Panc1 (cell line): ENCODE data around the gene FANCI. TPM values are rescaled to one million over a fixed set of nuclear protein-coding genes. Genes with fewer than 3 reads are reported as not detected.

Experiments
- ATAC-seq: fragments of 200-7000 bp; cut with Tn5 transposase; 2 replicates; pipeline ENCODE4 v1.9.1; 2020; ENCODE audit warnings: mild to moderate bottlenecking, moderate library complexity
- BruUV-seq: library from RNA; stranded (reverse); fragments of 400-500 nt; replicated peaks from 2 replicates; lab custom pipeline; 2021; lab: Mats Ljungman, UMichigan
- CTCF ChIA-PET: fragments of 300-600 bp; sonication (Branson Sonifier 250); formaldehyde crosslinking; loops from one replicate; lab custom pipeline; 2022; ENCODE audit warnings: antibody characterized with exemption; lab: Charles Lee
- POLR2A ChIA-PET: fragments of 300-600 bp; sonication (Branson Sonifier 250); formaldehyde crosslinking; loops from one replicate; lab custom pipeline; 2022; ENCODE audit warnings: antibody characterized with exemption; lab: Charles Lee
- DNase-seq: peaks from one replicate; pipeline ENCODE4 v3.0.0-alpha.2; 2010; ENCODE audit warnings: low read depth, low spot score
- H3K27ac ChIP-seq: 2 replicates; pipeline ENCODE4 v1.5.1; 2011; ENCODE audit warnings: mild to moderate bottlenecking, low read length, inconsistent platforms
- H3K27me3 ChIP-seq: fragments of 200-500 bp; sonication (Bioruptor generic); 2 replicates; pipeline ENCODE4 v1.6.0; 2014; ENCODE audit warnings: low read length, inconsistent platforms; ENCODE audit not compliant: control insufficient read depth, insufficient read depth
- H3K36me3 ChIP-seq: fragments of 200-500 bp; sonication (Bioruptor generic); 2 replicates; pipeline ENCODE4 v1.5.1; 2014; ENCODE audit warnings: inconsistent platforms, mild to moderate bottlenecking, low read length, moderate library complexity; ENCODE audit not compliant: control insufficient read depth, insufficient read depth
- H3K4me1 ChIP-seq: 2 replicates; pipeline ENCODE4 v1.5.1; 2011; ENCODE audit warnings: inconsistent platforms, mild to moderate bottlenecking, low read length, moderate library complexity; ENCODE audit not compliant: control insufficient read depth, insufficient read depth
- H3K4me3 ChIP-seq, 2 experiments: 2 replicates each; pipeline ENCODE4 v1.5.1; 2011 to 2012; ENCODE audit warnings: low read depth in 2 of 2, low read length in 2 of 2, mild to moderate bottlenecking in 2 of 2, inconsistent platforms in 1 of 2, moderate library complexity in 1 of 2
- H3K9me3 ChIP-seq: fragments of 200-500 bp; sonication (Bioruptor generic); 2 replicates; pipeline ENCODE4 v1.5.1; 2014; ENCODE audit warnings: low read depth, mild to moderate bottlenecking, inconsistent platforms, low read length, moderate library complexity; ENCODE audit not compliant: control insufficient read depth, insufficient read depth
- CTCF ChIP-seq: fragments of 450-650 bp; IDR thresholded peaks from 2 replicates; pipeline ENCODE4 v1.5.1; 2017; ENCODE audit warnings: mild to moderate bottlenecking
- POLR2AphosphoS5 ChIP-seq: IDR thresholded peaks from 2 replicates; pipeline ENCODE4 v1.6.1; 2012; ENCODE audit warnings: mild to moderate bottlenecking, low read depth, low read length, moderate library complexity
- REST ChIP-seq, 2 experiments: IDR thresholded peaks; 2 replicates each; pipeline ENCODE4 v1.6.1; 2011 to 2012; ENCODE audit warnings: low read depth in 2 of 2, control low read depth in 1 of 2, low read length in 1 of 2, mild to moderate bottlenecking in 1 of 2, moderate library complexity in 1 of 2; ENCODE audit not compliant: insufficient read depth in 1 of 2
- SIN3A ChIP-seq: IDR thresholded peaks from 2 replicates; pipeline ENCODE4 v1.6.1; 2012; ENCODE audit warnings: low read depth, mild to moderate bottlenecking, low read length, moderate library complexity, borderline replicate concordance; ENCODE audit not compliant: insufficient read depth
- TCF7L2 ChIP-seq: IDR thresholded peaks from 2 replicates; pipeline ENCODE4 v1.6.1; 2011; ENCODE audit warnings: mild to moderate bottlenecking, low read depth, low read length, inconsistent platforms
- in situ Hi-C: cut with HindIII; loops from 2 replicates; pipeline ENCODE4 v1.10.0; 2016; ENCODE audit warnings: low sequenced_read_pairs, low pct_unique_long_range_greater_than_20kb
- intact Hi-C: fragments of 100-400 bp; cut with micrococcal nuclease; formaldehyde crosslinking; loops from one replicate; pipeline ENCODE4 v1.10.0; 2022; ENCODE audit not compliant: unreplicated experiment
- total RNA-seq: library from RNA; stranded (reverse); gene quantifications from one replicate; pipeline ENCODE4 v1.2.1, GENCODE V29; 2021; ENCODE audit not compliant: unreplicated experiment

Gene FANCI
- total RNA-seq, 1 experiment from 2014 or later, result 96.2 TPM

DNA sequence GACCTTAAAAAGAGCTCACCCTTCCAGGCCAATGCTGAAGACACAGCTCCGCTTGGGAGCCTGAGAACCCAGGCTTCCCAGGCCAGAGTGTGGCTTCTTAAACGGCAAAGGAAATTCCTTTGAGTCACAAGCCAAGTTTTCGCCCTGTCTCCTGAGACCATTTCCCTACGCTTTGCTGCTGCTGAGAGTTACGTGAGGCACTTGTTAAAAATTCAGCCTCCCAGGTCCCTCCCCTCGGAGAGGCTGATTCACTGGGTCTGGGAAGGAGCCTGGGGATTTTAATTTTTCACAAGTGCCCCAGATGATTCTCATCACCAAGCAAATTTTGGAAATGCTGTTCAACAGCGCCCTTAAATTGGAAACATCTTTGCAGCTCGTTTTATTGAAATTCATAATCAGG, 47.9 kb upstream of the FANCI start:
- in situ Hi-C loops, result no loop called here
- BruUV-seq, result no TSS peak
- H3K36me3 ChIP-seq, result no peaks in the 10 kb centered on the region
- no peak for TF ChIP-seq SIN3A
- ATAC-seq (no peak), DNase-seq (no peak)
- no peak overlapping the region for H3K4me3 ChIP-seq
- H3K4me1 ChIP-seq, result no peaks in the 10 kb centered on the region
- no peaks in the 10 kb centered on the region for H3K9me3 ChIP-seq
- ChIA-PET POLR2A (no interaction called here), CTCF (no interaction called here)
- intact Hi-C loops, result no loop called here
- no peak overlapping the region for H3K27ac ChIP-seq
- H3K27me3 ChIP-seq, result no peaks in the 10 kb centered on the region

GRCh38 chr15:89196241-89196640, 47.5 kb upstream of the FANCI start:
- CTCF ChIA-PET, result no interaction called here

More at GRCh38 chr15:89196241-89196640, 47.5 kb upstream of the FANCI start:
- Histone ChIP-seq H3K4me3 (no peak overlapping the region), H3K9me3 (no peaks in the 10 kb centered on the region), H3K27me3 (no peaks in the 10 kb centered on the region), H3K4me1 (no peaks in the 10 kb centered on the region), H3K27ac (no peak overlapping the region), H3K36me3 (no peaks in the 10 kb centered on the region)
- no peak for DNase-seq
- no TSS peak for BruUV-seq
- TF ChIP-seq POLR2AphosphoS5 (no peak), REST (IDR thresholded peaks at IDR 0.05; ENCODE audit: insufficient read depth in 1 of 2, low read depth in 2 of 2, low read length in 1 of 2) (no peak), SIN3A (no peak), CTCF (no peak), TCF7L2 (no peak)
- POLR2A ChIA-PET, result no interaction called here
- ATAC-seq, result no peak
- intact Hi-C loops (no loop called here), in situ Hi-C loops (no loop called here)
